Stomach smooth muscle (tissue), 2 donors: ENCODE measurements around the gene ZNF611.
"Not testable (repeated sequence)": the region's sequence is repeated elsewhere in the genome, so short reads cannot be mapped to it uniquely, and the experiment has no call there.

Source experiments
- H3K27ac ChIP-seq: one replicate; pipeline ENCODE4 v1.7.0; 2013; ENCODE audit warnings: mild to moderate bottlenecking, low read length, inconsistent platforms
- H3K27me3 ChIP-seq, 2 donors: one replicate each; pipeline ENCODE4 v1.7.0; 2013; ENCODE audit warnings: low read length in 2 of 2; ENCODE audit not compliant: insufficient read depth in 2 of 2, control insufficient read depth in 1 of 2
- H3K36me3 ChIP-seq, 2 donors: one replicate each; pipeline ENCODE4 v1.7.0; 2013; ENCODE audit warnings: low read length in 2 of 2; ENCODE audit not compliant: control insufficient read depth in 2 of 2, insufficient read depth in 2 of 2
- H3K4me1 ChIP-seq: one replicate; pipeline ENCODE4 v1.7.0; 2013; ENCODE audit warnings: low read length; ENCODE audit not compliant: control insufficient read depth, insufficient read depth
- H3K4me3 ChIP-seq, 2 donors: one replicate each; pipeline ENCODE4 v1.7.0; 2013; ENCODE audit warnings: low read length in 2 of 2
- H3K9ac ChIP-seq, 2 donors: one replicate each; pipeline ENCODE4 v1.7.0; 2013; ENCODE audit warnings: low read length in 2 of 2, mild to moderate bottlenecking in 1 of 2
- H3K9me3 ChIP-seq, 2 donors: one replicate each; pipeline ENCODE4 v1.7.0; 2013; ENCODE audit warnings: low read length in 2 of 2; ENCODE audit not compliant: control insufficient read depth in 2 of 2
- donor health status: healthy.
- donor health status: Pancreatic carcinoma.

ZNF611 gene

GRCh38 chr19:52679598-52679997 is 55.2 kb downstream of the ZNF611 start:
- peaks cover 0 to 2% of the 10 kb centered on the region in 2 donors for H3K36me3 ChIP-seq
- peaks cover 2% of the 10 kb centered on the region for H3K4me1 ChIP-seq
- H3K27me3 ChIP-seq: no peaks in the 10 kb centered on the region
- H3K4me3 ChIP-seq: no peak overlapping the region
- no peaks in the 10 kb centered on the region for H3K9me3 ChIP-seq
- H3K9ac ChIP-seq: no peak overlapping the region
- no peak overlapping the region for H3K27ac ChIP-seq

- not testable (repeated sequence) for H3K4me1 ChIP-seq, H3K36me3 ChIP-seq, H3K4me3 ChIP-seq, H3K27ac ChIP-seq, H3K9ac ChIP-seq, H3K9me3 ChIP-seq, H3K27me3 ChIP-seq
These were observed 59.6 kb downstream of the ZNF611 start for GRCh38 chr19:52675239-52675638.

- no peaks in the 10 kb centered on the region for H3K27me3 ChIP-seq
- no peak overlapping the region for H3K27ac ChIP-seq
- no peaks in the 10 kb centered on the region for H3K4me1 ChIP-seq
- H3K9ac ChIP-seq: no peak overlapping the region
- H3K36me3 ChIP-seq: peaks cover 0 to 2% of the 10 kb centered on the region in 2 donors
- no peak overlapping the region for H3K4me3 ChIP-seq
- H3K9me3 ChIP-seq: no peaks in the 10 kb centered on the region
These were observed 61.8 kb downstream of the ZNF611 start for GRCh38 chr19:52673014-52673413.

GRCh38 chr19:52670046-52670445 is 64.8 kb downstream of the ZNF611 start:
- Histone ChIP-seq H3K36me3 (peaks cover 0 to 2% of the 10 kb centered on the region in 2 donors), H3K27ac (no peak overlapping the region)

GRCh38 chr19:52669586-52669985 is 65.3 kb downstream of the ZNF611 start:
- Histone ChIP-seq H3K27me3 (no peaks in the 10 kb centered on the region), H3K4me3 (no peak overlapping the region), H3K9ac (no peak overlapping the region), H3K4me1 (no peaks in the 10 kb centered on the region), H3K27ac (no peak overlapping the region), H3K9me3 (no peaks in the 10 kb centered on the region), H3K36me3 (peaks cover 0 to 2% of the 10 kb centered on the region in 2 donors)

More at GRCh38 chr19:52670046-52670445, 64.8 kb downstream of the ZNF611 start:
- Histone ChIP-seq H3K4me3 (no peak overlapping the region), H3K4me1 (no peaks in the 10 kb centered on the region), H3K27me3 (no peaks in the 10 kb centered on the region), H3K9me3 (no peaks in the 10 kb centered on the region), H3K9ac (no peak overlapping the region)

- Histone ChIP-seq H3K9ac (no peak overlapping the region), H3K9me3 (no peaks in the 10 kb centered on the region), H3K36me3 (peaks cover 0 to 2% of the 10 kb centered on the region in 2 donors), H3K27me3 (no peaks in the 10 kb centered on the region), H3K27ac (no peak overlapping the region), H3K4me3 (no peak overlapping the region), H3K4me1 (no peaks in the 10 kb centered on the region)
These were observed 66.9 kb downstream of the ZNF611 start for GRCh38 chr19:52667972-52668371.

GRCh38 chr19:52666506-52666905 is 68.3 kb downstream of the ZNF611 start:
- no peaks in the 10 kb centered on the region for H3K4me1 ChIP-seq
- no peaks in the 10 kb centered on the region for H3K9me3 ChIP-seq
- no peak overlapping the region for H3K4me3 ChIP-seq
- no peaks in the 10 kb centered on the region for H3K27me3 ChIP-seq
- H3K27ac ChIP-seq: no peak overlapping the region
- H3K9ac ChIP-seq: no peak overlapping the region
- peaks cover 0 to 8% of the 10 kb centered on the region in 2 donors for H3K36me3 ChIP-seq

GRCh38 chr19:52665529-52665928 is 69.3 kb downstream of the ZNF611 start:
- Histone ChIP-seq H3K9ac (no peak overlapping the region), H3K36me3 (peaks cover under 1 to 8% of the 10 kb centered on the region in 2 donors), H3K9me3 (no peaks in the 10 kb centered on the region), H3K27me3 (no peaks in the 10 kb centered on the region), H3K4me3 (no peak overlapping the region), H3K27ac (no peak overlapping the region), H3K4me1 (no peaks in the 10 kb centered on the region)

GRCh38 chr19:52665027-52665426 is 69.8 kb downstream of the ZNF611 start:
- Histone ChIP-seq H3K36me3 (peaks cover 6 to 10% of the 10 kb centered on the region in 2 donors), H3K27me3 (no peaks in the 10 kb centered on the region), H3K9ac (no peak overlapping the region), H3K27ac (no peak overlapping the region), H3K4me1 (no peaks in the 10 kb centered on the region), H3K9me3 (no peaks in the 10 kb centered on the region), H3K4me3 (no peak overlapping the region)

- Histone ChIP-seq H3K4me1 (no peaks in the 10 kb centered on the region), H3K9ac (no peak overlapping the region), H3K4me3 (no peak overlapping the region), H3K9me3 (no peaks in the 10 kb centered on the region), H3K27ac (no peak overlapping the region), H3K36me3 (peaks cover 9 to 11% of the 10 kb centered on the region in 2 donors), H3K27me3 (no peaks in the 10 kb centered on the region)
These were observed 70.4 kb downstream of the ZNF611 start for GRCh38 chr19:52664461-52664860.

- Histone ChIP-seq H3K27ac (no peak overlapping the region), H3K9ac (no peak overlapping the region), H3K36me3 (peaks cover 12 to 23% of the 10 kb centered on the region in 2 donors), H3K4me3 (no peak overlapping the region), H3K9me3 (no peaks in the 10 kb centered on the region), H3K27me3 (no peaks in the 10 kb centered on the region), H3K4me1 (no peaks in the 10 kb centered on the region)
These were observed 72.2 kb downstream of the ZNF611 start for GRCh38 chr19:52662631-52663030.
